IPS DF 6.9 (cell line): ENCODE data around the gene BCAS3.

ENCODE experiments used
- DNase-seq: peaks from one replicate; pipeline ENCODE4 v3.0.0-alpha.2; 2013; ENCODE audit warnings: low read depth, low spot score
- H3K27ac ChIP-seq: one replicate; pipeline ENCODE4 v1.5.1; 2013; ENCODE audit warnings: low read length, control low read depth
- H3K27me3 ChIP-seq: 2 replicates; pipeline ENCODE4 v1.6.1; 2013; ENCODE audit warnings: mild to moderate bottlenecking, low read length; ENCODE audit not compliant: control insufficient read depth, insufficient read depth
- H3K36me3 ChIP-seq: 2 replicates; pipeline ENCODE4 v1.6.1; 2013; ENCODE audit warnings: low read length; ENCODE audit not compliant: control insufficient read depth, insufficient read depth
- H3K4me1 ChIP-seq: 2 replicates; pipeline ENCODE4 v1.6.1; 2013; ENCODE audit warnings: low read length; ENCODE audit not compliant: control insufficient read depth, insufficient read depth
- H3K4me3 ChIP-seq: 2 replicates; pipeline ENCODE4 v1.5.1; 2013; ENCODE audit warnings: mild to moderate bottlenecking, low read length
- H3K9me3 ChIP-seq: 2 replicates; pipeline ENCODE4 v1.6.1; 2013; ENCODE audit warnings: low read length, inconsistent platforms; ENCODE audit not compliant: control insufficient read depth, insufficient read depth
- WGBS: extraction: QIAGEN DNeasy Blood & Tissue Kit; methylation state at CpG from one replicate; pipeline ENCODE4 v1.1.7; 2013; ENCODE audit warnings: mixed read lengths, missing lambda C conversion rate; ENCODE audit not compliant: insufficient read length, insufficient coverage; 5-methylcytosine and 5-hydroxymethylcytosine counted together

BCAS3 gene

DNA sequence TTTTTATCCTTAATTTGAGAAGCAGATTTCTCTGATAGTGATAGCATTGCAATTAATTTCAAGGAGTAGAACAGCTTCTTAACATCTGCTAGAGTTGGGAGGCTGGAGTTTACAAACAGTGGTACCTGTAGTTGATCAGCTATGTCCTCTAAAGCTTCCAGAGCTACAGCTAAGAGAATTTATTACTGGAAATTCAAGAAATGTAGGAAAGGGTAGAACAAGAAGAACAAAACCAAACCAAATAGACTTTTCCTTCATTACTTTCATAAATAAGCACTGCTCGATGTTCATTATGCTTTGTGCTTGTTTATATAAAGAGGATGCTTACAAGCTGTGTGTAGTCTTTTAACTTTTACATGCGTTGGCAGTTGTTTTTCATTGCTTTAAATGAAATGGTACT is 388.4 kb downstream of the BCAS3 start:
- H3K4me1 ChIP-seq: no peaks in the 10 kb centered on the region
- no peak overlapping the region for H3K27ac ChIP-seq
- no peaks in the 10 kb centered on the region for H3K27me3 ChIP-seq
- H3K9me3 ChIP-seq: no peaks in the 10 kb centered on the region
- DNase-seq: no peak
- no peaks in the 10 kb centered on the region for H3K36me3 ChIP-seq
- H3K4me3 ChIP-seq: no peak overlapping the region
- no CpG with 5 or more reads among the region's 2 CpGs for whole genome bisulfite sequencing

DNA sequence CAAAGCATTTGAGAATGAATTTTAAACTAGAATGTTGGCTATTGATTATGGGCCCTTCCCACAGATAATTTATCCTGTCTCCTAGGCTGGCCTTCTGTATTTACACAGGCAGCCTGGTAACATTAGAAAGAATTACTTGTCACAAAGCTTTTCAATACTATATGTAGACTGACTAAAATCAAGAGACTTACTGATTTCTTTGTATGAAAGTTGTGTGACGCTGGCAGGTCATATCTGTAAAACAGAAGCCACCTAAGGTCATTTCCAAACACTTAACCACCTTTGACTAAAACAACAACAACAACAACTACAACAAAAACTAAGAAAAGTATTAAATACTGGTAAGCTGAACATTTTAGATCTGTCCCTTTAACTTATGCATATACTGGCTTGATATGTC is 393.0 kb downstream of the BCAS3 start:
- no peaks in the 10 kb centered on the region for H3K9me3 ChIP-seq
- H3K36me3 ChIP-seq: no peaks in the 10 kb centered on the region
- H3K27ac ChIP-seq: no peak overlapping the region
- no peaks in the 10 kb centered on the region for H3K4me1 ChIP-seq
- no peak for DNase-seq
- H3K27me3 ChIP-seq: no peaks in the 10 kb centered on the region
- no CpG with 5 or more reads among the region's 1 CpG for WGBS
- H3K4me3 ChIP-seq: no peak overlapping the region

GRCh38 chr17:61072648-61073047 is 395.0 kb downstream of the BCAS3 start:
- no peak overlapping the region for H3K4me3 ChIP-seq
- H3K9me3 ChIP-seq: no peaks in the 10 kb centered on the region
- no peak for DNase-seq
- WGBS: no CpG with 5 or more reads among the region's 1 CpG
- no peaks in the 10 kb centered on the region for H3K4me1 ChIP-seq
- no peaks in the 10 kb centered on the region for H3K27me3 ChIP-seq
- no peak overlapping the region for H3K27ac ChIP-seq
- no peaks in the 10 kb centered on the region for H3K36me3 ChIP-seq

GRCh38 chr17:61073131-61073530 is 395.5 kb downstream of the BCAS3 start:
- Histone ChIP-seq H3K36me3 (no peaks in the 10 kb centered on the region), H3K27me3 (no peaks in the 10 kb centered on the region), H3K27ac (no peak overlapping the region), H3K4me1 (no peaks in the 10 kb centered on the region), H3K4me3 (no peak overlapping the region), H3K9me3 (no peaks in the 10 kb centered on the region)
- DNase-seq: no peak
- no CpG with 5 or more reads among the region's 1 CpG for WGBS

- no peaks in the 10 kb centered on the region for H3K9me3 ChIP-seq
- no CpG with 5 or more reads among the region's 3 CpGs for WGBS
- no peak overlapping the region for H3K4me3 ChIP-seq
- H3K36me3 ChIP-seq: no peaks in the 10 kb centered on the region
- H3K27me3 ChIP-seq: no peaks in the 10 kb centered on the region
- DNase-seq: no peak
- no peak overlapping the region for H3K27ac ChIP-seq
- no peaks in the 10 kb centered on the region for H3K4me1 ChIP-seq
Measured at GRCh38 chr17:61073799-61074513, 396.3 kb downstream of the BCAS3 start.

- no peak for DNase-seq
- H3K36me3 ChIP-seq: no peaks in the 10 kb centered on the region
- H3K27me3 ChIP-seq: no peaks in the 10 kb centered on the region
- no peak overlapping the region for H3K4me3 ChIP-seq
- no peaks in the 10 kb centered on the region for H3K4me1 ChIP-seq
- H3K9me3 ChIP-seq: no peaks in the 10 kb centered on the region
- no peak overlapping the region for H3K27ac ChIP-seq
- WGBS: no CpG with 5 or more reads among the region's 1 CpG
Measured at GRCh38 chr17:61075988-61076387, 398.3 kb downstream of the BCAS3 start.

DNA sequence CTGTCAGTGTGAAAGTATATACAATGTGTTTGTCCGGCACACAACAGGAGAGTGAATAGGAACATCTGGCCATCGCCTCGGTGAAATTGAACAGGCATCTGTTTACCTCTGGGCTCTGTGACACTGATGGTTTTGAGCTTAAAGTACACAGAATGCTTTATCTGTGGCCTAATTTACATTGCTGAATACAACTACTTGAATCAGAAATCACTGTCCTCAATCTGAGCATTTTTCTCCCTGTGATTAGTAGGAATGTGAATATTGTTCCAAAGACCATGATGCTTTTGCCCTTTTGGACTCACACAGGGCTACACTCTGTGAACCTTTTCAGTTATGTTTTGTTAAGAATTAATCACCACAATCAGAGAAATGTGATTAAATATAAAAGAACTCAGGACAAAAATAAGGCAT is 399.0 kb downstream of the BCAS3 start:
- Histone ChIP-seq H3K4me1 (no peaks in the 10 kb centered on the region), H3K4me3 (no peak overlapping the region), H3K27ac (no peak overlapping the region), H3K36me3 (no peaks in the 10 kb centered on the region), H3K27me3 (no peaks in the 10 kb centered on the region), H3K9me3 (no peaks in the 10 kb centered on the region)
- WGBS: no CpG with 5 or more reads among the region's 3 CpGs
- DNase-seq: no peak

DNA sequence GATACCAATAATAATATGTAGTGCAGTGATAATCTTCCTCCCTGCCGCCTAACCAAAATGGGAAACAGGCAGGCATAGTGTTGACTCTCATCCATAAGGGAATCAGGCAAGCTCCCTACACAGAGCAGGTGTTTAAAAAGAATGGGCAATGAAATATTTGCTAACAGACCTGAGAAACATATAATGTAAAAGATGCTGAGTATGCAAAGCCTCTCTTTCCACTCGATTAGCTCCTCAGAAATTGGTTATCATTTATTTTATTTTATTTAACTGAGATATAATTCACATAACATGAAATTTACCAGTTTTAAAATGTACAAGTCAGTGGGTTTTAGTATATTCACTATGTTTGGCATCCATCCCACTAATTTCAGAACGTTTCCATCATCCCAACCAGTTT is 404.3 kb downstream of the BCAS3 start:
- WGBS: no CpG with 5 or more reads among the region's 3 CpGs
- DNase-seq: no peak
- Histone ChIP-seq H3K9me3 (no peaks in the 10 kb centered on the region), H3K27me3 (no peaks in the 10 kb centered on the region), H3K27ac (no peak overlapping the region), H3K4me3 (no peak overlapping the region), H3K36me3 (no peaks in the 10 kb centered on the region), H3K4me1 (no peaks in the 10 kb centered on the region)

DNA sequence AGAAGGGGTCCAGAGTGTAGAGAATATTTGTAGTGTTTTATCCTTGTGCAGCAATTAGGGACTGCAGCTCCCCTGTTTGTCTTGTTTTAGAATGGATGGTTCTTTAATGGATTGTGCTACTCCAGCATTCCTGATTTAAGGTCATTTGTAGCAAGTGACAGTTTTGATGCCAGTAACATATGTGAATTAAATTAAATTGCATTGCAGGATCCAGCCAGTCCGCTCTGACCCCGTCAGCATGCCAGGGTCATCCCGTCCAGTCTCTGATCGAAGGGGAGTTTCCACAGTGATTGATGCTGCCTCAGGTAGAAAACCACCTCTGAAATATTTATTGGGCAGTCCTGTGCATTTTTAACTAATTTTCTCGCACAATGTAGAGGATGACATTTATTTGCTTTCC is 406.6 kb downstream of the BCAS3 start:
- Histone ChIP-seq H3K27me3 (no peaks in the 10 kb centered on the region; the same call in 1 of the 2 replicates), H3K36me3 (no peaks in the 10 kb centered on the region), H3K4me1 (no peaks in the 10 kb centered on the region), H3K27ac (no peak overlapping the region), H3K9me3 (no peaks in the 10 kb centered on the region), H3K4me3 (no peak overlapping the region)
- no CpG with 5 or more reads among the region's 5 CpGs for WGBS
- no peak for DNase-seq

GRCh38 chr17:61087024-61087423 is 409.4 kb downstream of the BCAS3 start:
- Histone ChIP-seq H3K4me1 (no peaks in the 10 kb centered on the region), H3K27ac (no peak overlapping the region), H3K27me3 (no peaks in the 10 kb centered on the region; the same call in 1 of the 2 replicates), H3K36me3 (no peaks in the 10 kb centered on the region), H3K9me3 (no peaks in the 10 kb centered on the region), H3K4me3 (no peak overlapping the region)
- DNase-seq: no peak
- no CpG with 5 or more reads among the region's 4 CpGs for WGBS

- Histone ChIP-seq H3K27ac (no peak overlapping the region), H3K36me3 (no peaks in the 10 kb centered on the region), H3K4me1 (no peaks in the 10 kb centered on the region), H3K4me3 (no peak overlapping the region), H3K27me3 (no peaks in the 10 kb centered on the region; the same call in 1 of the 2 replicates), H3K9me3 (no peaks in the 10 kb centered on the region)
- no CpG with 5 or more reads among the region's 2 CpGs for WGBS
- no peak for DNase-seq
Measured at GRCh38 chr17:61088556-61088955, 410.9 kb downstream of the BCAS3 start.
